HUES64 (cell line): Measurements from ENCODE around the gene UGT1A1.

Experiments used
- H3K27ac ChIP-seq: 2 replicates; pipeline ENCODE4 v1.7.0; 2013; ENCODE audit warnings: low read depth, low read length, inconsistent platforms
- H3K27me3 ChIP-seq: 2 replicates; pipeline ENCODE4 v1.6.1; 2013; ENCODE audit warnings: mild to moderate bottlenecking, low read length; ENCODE audit not compliant: insufficient read depth
- H3K36me3 ChIP-seq: 2 replicates; pipeline ENCODE4 v1.6.1; 2013; ENCODE audit warnings: mild to moderate bottlenecking, low read length; ENCODE audit not compliant: insufficient read depth
- H3K4me1 ChIP-seq: 2 replicates; pipeline ENCODE4 v1.6.1; 2013; ENCODE audit warnings: mild to moderate bottlenecking, low read length, moderate library complexity; ENCODE audit not compliant: insufficient read depth
- H3K4me3 ChIP-seq: 2 replicates; pipeline ENCODE4 v1.5.1; 2013; ENCODE audit warnings: mild to moderate bottlenecking, low read length, moderate library complexity
- H3K9ac ChIP-seq: 2 replicates; pipeline ENCODE4 v1.6.1; 2013; ENCODE audit warnings: mild to moderate bottlenecking, low read depth, low read length
- H3K9me3 ChIP-seq: 2 replicates; pipeline ENCODE4 v1.6.1; 2013; ENCODE audit warnings: low read depth, low read length; ENCODE audit not compliant: insufficient read depth
- WGBS: fragments of 150-250, 120-280 bp; methylation state at CpG from one replicate; pipeline ENCODE4 v1.1.7; 2013; ENCODE audit warnings: missing lambda C conversion rate; 5-methylcytosine and 5-hydroxymethylcytosine counted together

Gene UGT1A1

GRCh38 chr2:233799087-233799665, 39.1 kb downstream of the UGT1A1 start:
- no peak overlapping the region for H3K27ac ChIP-seq
- H3K4me1 ChIP-seq, result no peaks in the 10 kb centered on the region
- no peaks in the 10 kb centered on the region for H3K36me3 ChIP-seq
- 64% methylated on average over 6 of the region's 7 CpGs for WGBS
- no peaks in the 10 kb centered on the region for H3K27me3 ChIP-seq
- no peak overlapping the region for H3K4me3 ChIP-seq
- H3K9ac ChIP-seq, result no peak overlapping the region
- no peaks in the 10 kb centered on the region for H3K9me3 ChIP-seq

GRCh38 chr2:233799716-233800115, 39.6 kb downstream of the UGT1A1 start:
- no peaks in the 10 kb centered on the region for H3K4me1 ChIP-seq
- H3K4me3 ChIP-seq, result no peak overlapping the region
- no peaks in the 10 kb centered on the region for H3K9me3 ChIP-seq
- H3K36me3 ChIP-seq, result no peaks in the 10 kb centered on the region
- H3K9ac ChIP-seq, result no peak overlapping the region
- no peak overlapping the region for H3K27ac ChIP-seq
- H3K27me3 ChIP-seq, result no peaks in the 10 kb centered on the region
- WGBS, result 75% methylated on average over 5 of the region's 5 CpGs

GRCh38 chr2:233800208-233800607, 40.1 kb downstream of the UGT1A1 start:
- WGBS, result 96% methylated on average over 7 of the region's 7 CpGs
- Histone ChIP-seq H3K9ac (no peak overlapping the region), H3K9me3 (no peaks in the 10 kb centered on the region), H3K4me3 (no peak overlapping the region), H3K4me1 (no peaks in the 10 kb centered on the region), H3K27me3 (no peaks in the 10 kb centered on the region), H3K36me3 (no peaks in the 10 kb centered on the region), H3K27ac (no peak overlapping the region)

- no peak overlapping the region for H3K27ac ChIP-seq
- no peaks in the 10 kb centered on the region for H3K27me3 ChIP-seq
- no peaks in the 10 kb centered on the region for H3K36me3 ChIP-seq
- H3K9me3 ChIP-seq, result no peaks in the 10 kb centered on the region
- 90% methylated on average over 6 of the region's 9 CpGs for WGBS
- no peak overlapping the region for H3K4me3 ChIP-seq
- no peaks in the 10 kb centered on the region for H3K4me1 ChIP-seq
- H3K9ac ChIP-seq, result no peak overlapping the region
These were observed 41.5 kb downstream of the UGT1A1 start for GRCh38 chr2:233801357-233802131.

DNA sequence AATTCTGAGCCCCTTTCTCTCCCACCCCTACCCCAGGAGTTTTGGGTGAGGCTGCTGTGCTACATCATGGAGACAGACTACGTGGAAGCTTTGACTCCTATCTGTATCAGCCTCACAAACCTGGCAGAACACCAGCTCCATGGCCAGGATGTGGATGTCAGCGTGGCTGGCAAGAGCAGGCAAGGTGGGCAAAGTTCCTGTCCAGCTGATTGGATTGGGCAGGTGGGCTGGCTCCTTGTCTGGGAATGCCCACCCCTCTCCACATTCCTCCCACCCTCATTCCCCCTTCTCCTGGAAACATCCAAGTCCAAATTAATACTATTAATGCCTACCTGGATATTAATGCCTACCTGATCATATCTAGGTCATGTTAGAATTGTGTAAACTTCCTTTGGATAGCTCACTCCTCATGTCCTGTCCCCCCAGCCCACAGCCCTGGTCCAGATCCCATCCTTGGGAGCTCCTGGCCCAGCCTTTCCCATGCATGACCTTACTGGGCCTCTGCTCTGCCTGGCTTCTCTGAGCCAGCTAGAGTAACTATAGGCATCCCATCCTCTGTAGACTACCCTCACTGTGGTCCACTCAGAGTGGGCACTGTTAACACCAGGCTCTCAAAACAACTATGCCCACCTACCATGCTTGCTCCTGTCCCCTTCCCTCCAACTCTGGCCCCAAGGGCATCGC, 42.2 kb downstream of the UGT1A1 start:
- Histone ChIP-seq H3K27me3 (no peaks in the 10 kb centered on the region), H3K4me1 (no peaks in the 10 kb centered on the region), H3K36me3 (no peaks in the 10 kb centered on the region), H3K27ac (no peak overlapping the region), H3K9ac (no peak overlapping the region), H3K9me3 (no peaks in the 10 kb centered on the region), H3K4me3 (no peak overlapping the region)
- WGBS, result 94% methylated on average over 2 of the region's 3 CpGs

DNA sequence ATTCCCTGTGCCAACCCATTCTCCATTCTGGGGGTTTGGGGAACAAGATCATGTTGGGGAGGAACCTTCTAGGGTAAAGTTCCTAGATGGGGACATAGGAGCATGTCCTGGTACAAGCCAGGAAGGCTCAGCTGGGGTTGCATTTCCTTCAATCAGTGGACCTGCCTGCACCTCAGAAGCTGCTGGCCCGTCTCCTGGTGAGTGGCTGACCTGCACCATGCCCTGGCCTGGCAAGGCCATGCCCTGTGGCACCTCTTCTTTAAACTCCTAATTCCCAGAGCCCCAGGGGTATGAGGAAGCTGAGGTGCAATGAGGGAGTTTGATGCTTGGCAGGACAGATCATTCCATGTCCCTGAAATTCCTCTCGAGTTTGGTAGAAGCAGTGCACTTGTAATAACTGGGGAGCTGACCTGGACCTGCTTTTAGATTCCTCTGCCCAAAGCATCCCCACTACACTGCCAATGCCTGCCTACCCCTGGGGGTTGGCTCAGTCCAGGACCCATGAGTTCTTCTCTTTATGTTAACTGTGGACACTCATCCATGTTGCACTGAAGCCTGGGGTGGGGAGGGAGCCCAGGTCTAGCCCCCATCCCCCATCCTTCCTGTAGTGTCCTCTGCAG, 43.3 kb downstream of the UGT1A1 start:
- H3K4me1 ChIP-seq, result no peaks in the 10 kb centered on the region
- WGBS, result 92% methylated on average over 2 of the region's 2 CpGs
- no peaks in the 10 kb centered on the region for H3K9me3 ChIP-seq
- no peak overlapping the region for H3K9ac ChIP-seq
- H3K36me3 ChIP-seq, result no peaks in the 10 kb centered on the region
- no peak overlapping the region for H3K27ac ChIP-seq
- H3K27me3 ChIP-seq, result no peaks in the 10 kb centered on the region
- H3K4me3 ChIP-seq, result no peak overlapping the region

DNA sequence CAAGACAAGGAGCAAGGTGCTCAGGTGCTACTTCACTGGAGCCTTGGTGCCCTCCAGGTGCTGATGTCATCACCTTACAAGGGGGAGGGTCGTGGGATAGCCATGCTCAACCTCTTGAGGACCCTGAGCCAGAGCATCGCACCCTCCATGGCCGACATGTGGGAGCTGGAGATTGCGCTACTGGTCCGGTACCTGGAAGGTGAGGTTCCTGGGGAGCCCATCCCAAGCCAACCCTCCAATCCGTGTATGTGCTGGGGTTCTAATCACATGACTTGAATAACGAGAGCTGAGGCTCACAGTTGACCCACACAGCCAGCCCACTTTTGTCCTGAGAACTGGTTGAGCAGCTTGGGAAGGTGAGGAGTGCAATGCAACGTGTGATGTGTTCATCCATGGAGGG, 43.9 kb downstream of the UGT1A1 start:
- WGBS, result 77% methylated on average over 8 of the region's 8 CpGs
- Histone ChIP-seq H3K27me3 (no peaks in the 10 kb centered on the region), H3K4me3 (no peak overlapping the region), H3K27ac (no peak overlapping the region), H3K9me3 (no peaks in the 10 kb centered on the region), H3K4me1 (no peaks in the 10 kb centered on the region), H3K36me3 (no peaks in the 10 kb centered on the region), H3K9ac (no peak overlapping the region)

DNA sequence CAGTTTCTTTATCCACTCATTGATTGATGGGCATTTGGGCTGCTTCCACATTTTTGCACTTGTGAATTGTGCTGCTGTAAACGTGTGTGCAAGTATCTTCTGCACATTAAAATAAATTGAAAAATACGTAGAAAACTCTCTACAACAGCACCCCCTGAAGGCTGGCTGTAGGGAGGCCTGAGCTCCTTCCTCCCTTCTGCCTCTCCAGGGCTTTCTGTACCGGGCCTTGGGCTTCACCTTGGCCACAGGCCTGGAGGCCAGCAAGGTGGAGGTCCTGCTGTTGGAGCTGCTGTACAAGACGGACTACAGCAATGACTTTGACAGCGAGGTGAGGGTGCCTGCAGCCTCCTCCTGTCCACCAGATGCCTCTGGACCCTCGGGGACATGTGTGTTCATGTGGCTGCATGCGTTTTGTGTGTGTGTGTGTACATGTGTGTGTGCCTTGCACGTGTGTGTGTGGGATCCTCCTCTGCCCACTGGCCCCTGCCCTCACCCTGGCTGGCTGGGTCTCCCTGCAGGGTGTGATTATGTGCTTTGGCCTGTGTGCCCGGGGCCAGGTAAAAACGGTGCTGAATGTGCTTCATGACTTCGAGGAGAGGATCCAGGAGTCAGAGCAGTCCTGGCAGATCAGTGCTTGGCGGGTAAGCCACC, 47.3 kb downstream of the UGT1A1 start:
- no peaks in the 10 kb centered on the region for H3K4me1 ChIP-seq
- no peaks in the 10 kb centered on the region for H3K36me3 ChIP-seq
- H3K9ac ChIP-seq, result no peak overlapping the region
- 90% methylated on average over 12 of the region's 12 CpGs for WGBS
- H3K27ac ChIP-seq, result no peak overlapping the region
- H3K4me3 ChIP-seq, result no peak overlapping the region
- H3K9me3 ChIP-seq, result no peaks in the 10 kb centered on the region
- no peaks in the 10 kb centered on the region for H3K27me3 ChIP-seq

DNA sequence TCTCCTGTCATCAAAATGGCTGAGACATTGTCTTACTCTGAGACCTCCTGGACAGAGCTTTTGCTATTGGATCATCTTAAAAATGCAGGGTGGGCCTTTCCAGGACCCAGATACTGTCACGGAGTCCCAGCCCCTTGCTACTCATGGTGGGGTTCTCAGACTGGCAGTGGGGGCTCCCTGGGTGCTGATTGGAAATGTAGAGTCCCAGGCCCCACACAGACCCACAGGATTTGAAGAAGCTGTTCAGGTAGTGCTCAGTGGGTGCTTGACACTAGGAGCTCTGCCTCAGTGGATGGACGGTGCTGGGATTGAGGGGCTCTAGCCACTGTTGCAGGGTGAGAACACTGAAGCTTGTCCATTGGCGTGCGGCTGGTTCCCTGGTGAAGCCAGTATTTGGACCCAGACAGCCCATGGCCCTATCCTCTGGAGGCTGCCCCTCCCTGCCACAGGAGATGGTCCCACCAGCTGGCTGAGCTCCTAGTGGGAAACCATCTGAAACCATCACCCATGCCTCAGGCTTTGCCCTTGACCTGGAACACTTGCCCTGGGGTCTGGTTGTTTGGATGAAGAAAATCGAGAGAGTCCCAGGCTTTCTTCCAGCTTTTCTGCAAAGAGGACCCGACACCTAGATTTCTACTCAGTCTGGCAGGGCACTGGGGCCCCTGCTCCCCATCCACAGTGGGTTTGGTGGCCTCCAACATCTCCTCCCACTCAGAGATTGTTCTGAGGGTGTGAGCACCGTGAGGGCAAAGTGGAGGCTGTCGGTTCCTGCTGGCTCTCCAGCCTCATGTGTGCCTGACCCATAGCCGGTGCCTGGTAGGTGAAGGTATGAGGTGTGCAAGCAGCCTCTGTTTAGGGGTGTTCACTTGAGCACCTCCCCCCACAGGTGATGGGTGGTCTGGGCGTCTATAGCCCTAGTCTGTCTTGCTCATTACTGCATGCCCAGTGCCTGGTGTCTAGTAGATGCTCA, 48.2 kb downstream of the UGT1A1 start:
- H3K36me3 ChIP-seq, result no peaks in the 10 kb centered on the region
- WGBS, result 87% methylated on average over 10 of the region's 10 CpGs
- H3K9ac ChIP-seq, result no peak overlapping the region
- no peaks in the 10 kb centered on the region for H3K9me3 ChIP-seq
- no peaks in the 10 kb centered on the region for H3K27me3 ChIP-seq
- H3K27ac ChIP-seq, result no peak overlapping the region
- H3K4me3 ChIP-seq, result no peak overlapping the region
- H3K4me1 ChIP-seq, result no peaks in the 10 kb centered on the region

- Histone ChIP-seq H3K9ac (no peak overlapping the region), H3K4me1 (no peaks in the 10 kb centered on the region), H3K36me3 (no peaks in the 10 kb centered on the region), H3K9me3 (no peaks in the 10 kb centered on the region), H3K27ac (no peak overlapping the region), H3K4me3 (no peak overlapping the region), H3K27me3 (no peaks in the 10 kb centered on the region)
- WGBS, result 90% methylated on average over 6 of the region's 6 CpGs
These were observed 50.3 kb downstream of the UGT1A1 start for GRCh38 chr2:233810385-233810784.
